ENCODE measurements around the gene RPL14. TPM values are rescaled to one million over a fixed set of nuclear protein-coding genes. Genes with fewer than 3 reads are reported as not detected.
"Not testable (repeated sequence)": the region's sequence is repeated elsewhere in the genome, so short reads cannot be mapped to it uniquely, and the experiment has no call there.

RPL14 gene
- total and polyA plus RNA-seq, 12 donors, result 235 to 2,243 (median 1,006) TPM

GRCh38 chr3:40461161-40461560 lies 4.0 kb downstream of the RPL14 start:
- Histone ChIP-seq H3K4me3 (no peak overlapping the region), H3K9me3 (replicated peaks in 1 of 3) (no peaks in the 10 kb centered on the region), H3K27ac (no peak overlapping the region), H3K4me1 (replicated peaks in 1 of 2) (peaks cover 8 to 21% of the 10 kb centered on the region in 2 donors), H3K27me3 (no peaks in the 10 kb centered on the region), H3K36me3 (replicated peaks in 1 of 2) (peaks cover 0 to 69% of the 10 kb centered on the region in 2 donors)
- WGBS, 4 donors, result 72 to 79% (median 75%) methylated on average over 3 of the region's 3 CpGs
- no peak for DNase-seq
- intact Hi-C loops (cut with DNase I), result no loop called here
- TF ChIP-seq CTCF (IDR thresholded peaks at IDR 0.05) (no peak), POLR2A (IDR thresholded peaks at IDR 0.05) (no peak)

- DNase-seq; H3K27me3 ChIP-seq; H3K27ac ChIP-seq; H3K4me3 ChIP-seq; H3K9me3 ChIP-seq (replicated peaks in 1 of 3); intact Hi-C loops (cut with DNase I): not testable (repeated sequence)
- 91 to 98% (median 95%) methylated on average over 7 of the region's 7 CpGs for WGBS, 4 donors
- peaks cover 5 to 15% of the 10 kb centered on the region in 2 donors for H3K4me1 ChIP-seq (replicated peaks in 1 of 2)
- peaks cover 0 to 69% of the 10 kb centered on the region in 2 donors for H3K36me3 ChIP-seq (replicated peaks in 1 of 2)
These were observed 5.7 kb downstream of the RPL14 start for GRCh38 chr3:40462838-40463237.

- intact Hi-C loops (cut with DNase I), result no loop called here
- no peak overlapping the region for H3K4me3 ChIP-seq
- H3K27me3 ChIP-seq, result no peaks in the 10 kb centered on the region
- H3K36me3 ChIP-seq (replicated peaks in 1 of 2), result peaks cover 0 to 64% of the 10 kb centered on the region in 2 donors
- no peak overlapping the region for H3K27ac ChIP-seq
- no peaks in the 10 kb centered on the region for H3K9me3 ChIP-seq (replicated peaks in 1 of 3)
- WGBS, 4 donors, result 93 to 97% (median 94%) methylated on average over 2 of the region's 2 CpGs
- DNase-seq, result no peak
- no peak for TF ChIP-seq POLR2A (IDR thresholded peaks at IDR 0.05)
- H3K4me1 ChIP-seq (replicated peaks in 1 of 2), result peaks cover 0 to 8% of the 10 kb centered on the region in 2 donors
These were observed 6.4 kb downstream of the RPL14 start for GRCh38 chr3:40463579-40463978.

- TF ChIP-seq CTCF (IDR thresholded peaks at IDR 0.05) (no peak), POLR2A (IDR thresholded peaks at IDR 0.05) (no peak)
- WGBS, 4 donors, result 69 to 89% (median 79%) methylated on average over 8 to 9 of the region's 9 CpGs
- H3K36me3 ChIP-seq (replicated peaks in 1 of 2), result peaks cover 0 to 54% of the 10 kb centered on the region in 2 donors
- DNase-seq, result no peak
- H3K27me3 ChIP-seq, result no peaks in the 10 kb centered on the region
- no peak overlapping the region for H3K4me3 ChIP-seq
- no peaks in the 10 kb centered on the region for H3K9me3 ChIP-seq (replicated peaks in 1 of 3)
- no peaks in the 10 kb centered on the region for H3K4me1 ChIP-seq (replicated peaks in 1 of 2)
- no peak overlapping the region for H3K27ac ChIP-seq
- intact Hi-C loops (cut with DNase I), result no loop called here
These were observed 7.4 kb downstream of the RPL14 start for GRCh38 chr3:40464339-40465110.

GRCh38 chr3:40465111-40465407 lies 7.9 kb downstream of the RPL14 start:
- Histone ChIP-seq H3K4me3 (no peak overlapping the region), H3K9me3 (replicated peaks in 1 of 3) (no peaks in the 10 kb centered on the region), H3K36me3 (replicated peaks in 1 of 2) (peaks cover 0 to 49% of the 10 kb centered on the region in 2 donors), H3K27me3 (no peaks in the 10 kb centered on the region), H3K4me1 (replicated peaks in 1 of 2) (no peaks in the 10 kb centered on the region), H3K27ac (no peak overlapping the region)
- intact Hi-C loops (cut with DNase I), result no loop called here
- no peak for DNase-seq
- WGBS, 4 donors, result 78 to 86% (median 83%) methylated on average over 4 of the region's 4 CpGs
- TF ChIP-seq CTCF (IDR thresholded peaks at IDR 0.05) (no peak), POLR2A (IDR thresholded peaks at IDR 0.05) (no peak)

All from adrenal gland (tissue), 12 donors.